Measurements from ENCODE around the gene CRY1.
"Not testable (repeated sequence)": the region's sequence is repeated elsewhere in the genome, so short reads cannot be mapped to it uniquely, and the experiment has no call there.

The CRY1 gene

GRCh38 chr12:106999446-106999845 is 93.9 kb downstream of the CRY1 start:
- DNase-seq: no peak

GRCh38 chr12:106997916-106998315 is 95.4 kb downstream of the CRY1 start:
- DNase-seq: no peak

GRCh38 chr12:106996102-106996501 is 97.2 kb downstream of the CRY1 start:
- DNase-seq: not testable (repeated sequence)

GRCh38 chr12:106994579-106995220 is 98.6 kb downstream of the CRY1 start:
- DNase-seq: no peak

GRCh38 chr12:106987846-106988245 is 105.5 kb downstream of the CRY1 start:
- DNase-seq: no peak

- peak; percentile 80 for DNase-seq
Observed at GRCh38 chr12:106986625-106987389, 106.5 kb downstream of the CRY1 start, which contains the start of gene MTERF2. TSS of gene MTERF2 (minus strand) at chr12:106987146. CDS start at chr12:106978714, 8,432 bp downstream.

- DNase-seq: no peak
Observed at GRCh38 chr12:106986135-106986534, 107.2 kb downstream of the CRY1 start.

- no peak for DNase-seq
Observed at GRCh38 chr12:106985479-106985878, 107.9 kb downstream of the CRY1 start.

- DNase-seq: peak; percentile 27
Observed at GRCh38 chr12:106984588-106985137, 108.7 kb downstream of the CRY1 start.

- no peak for DNase-seq
Observed at GRCh38 chr12:106982229-106982628, 111.1 kb downstream of the CRY1 start.

- no peak for DNase-seq
Observed at GRCh38 chr12:106981788-106982187, 111.6 kb downstream of the CRY1 start.

- DNase-seq: no peak
Observed at GRCh38 chr12:106980944-106981343, 112.4 kb downstream of the CRY1 start.

GRCh38 chr12:106978035-106978800 is 115.1 kb downstream of the CRY1 start:
- no peak for DNase-seq

- DNase-seq: no peak
Observed at GRCh38 chr12:106976668-106977067, 116.7 kb downstream of the CRY1 start.

- DNase-seq: no peak
Observed at GRCh38 chr12:106975993-106976658, 117.2 kb downstream of the CRY1 start.

GRCh38 chr12:106975098-106975497 is 118.3 kb downstream of the CRY1 start:
- no peak for DNase-seq

GRCh38 chr12:106974511-106974910 is 118.8 kb downstream of the CRY1 start:
- no peak for DNase-seq

- DNase-seq: no peak
Observed at GRCh38 chr12:106973545-106973944, 119.8 kb downstream of the CRY1 start.

GRCh38 chr12:106971065-106971464 is 122.3 kb downstream of the CRY1 start:
- no peak for DNase-seq

- no peak for DNase-seq
Observed at GRCh38 chr12:106964526-106964925, 128.8 kb downstream of the CRY1 start.

- DNase-seq: no peak
Observed at GRCh38 chr12:106962286-106962685, 131.1 kb downstream of the CRY1 start.

- no peak for DNase-seq
Observed at GRCh38 chr12:106960443-106960842, 132.9 kb downstream of the CRY1 start.

GRCh38 chr12:106957583-106957982 is 135.8 kb downstream of the CRY1 start:
- DNase-seq: no peak
